Heart right ventricle (tissue), 16 donors: Measurements from ENCODE around the gene KCNMB4. TPM values are rescaled to one million over a fixed set of nuclear protein-coding genes. Genes with fewer than 3 reads are reported as not detected.

Experiments
- ATAC-seq, 8 donors: fragments of 200-7000 bp; cut with Tn5 transposase; one replicate each; pipeline ENCODE4 v1.9.1; 2020; ENCODE audit warnings: mild to moderate bottlenecking in 8 of 8, moderate library complexity in 8 of 8, moderate number of reproducible peaks in 1 of 8
- DNase-seq, 2 donors: peaks; one replicate each; pipeline ENCODE4 v3.0.0-alpha.2; 2020
- H3K27ac ChIP-seq, 10 donors: fragments of 200-600 bp; sonication (generic) in 2 of 10; one replicate each; pipeline versions ENCODE4 v1.5.0 to v1.8.0; 2020 to 2022; ENCODE audit warnings: mild to moderate bottlenecking in 3 of 10
- H3K27me3 ChIP-seq, 7 donors: fragments of 200-600 bp; one replicate each; pipeline ENCODE4 v1.8.0; 2021 to 2022; ENCODE audit warnings: mild to moderate bottlenecking in 2 of 7
- H3K36me3 ChIP-seq, 9 donors: fragments of 200-600 bp; sonication (generic) in 1 of 9; one replicate each; pipeline versions ENCODE4 v1.5.0 to v1.8.0; 2020 to 2022; ENCODE audit warnings: mild to moderate bottlenecking in 2 of 9
- H3K4me1 ChIP-seq, 9 donors: fragments of 200-600 bp; sonication (generic) in 1 of 9; one replicate each; pipeline versions ENCODE4 v1.5.0 to v1.8.0; 2020 to 2022; ENCODE audit warnings: mild to moderate bottlenecking in 4 of 9
- H3K4me3 ChIP-seq, 10 donors: fragments of 200-600 bp; sonication (generic) in 2 of 10; one replicate each; pipeline versions ENCODE4 v1.5.0 to v1.8.0; 2020 to 2022; ENCODE audit warnings: mild to moderate bottlenecking in 7 of 10, moderate library complexity in 2 of 10
- H3K9me3 ChIP-seq, 11 donors: fragments of 200-600 bp in 10 of 11; sonication (generic) in 2 of 11; one replicate each; pipeline versions ENCODE4 v1.5.0 to v1.8.0; 2013 to 2022; ENCODE audit warnings: mild to moderate bottlenecking in 2 of 11, control low read depth in 1 of 11, moderate library complexity in 1 of 11
- WGBS, 2 donors: extraction: QIAGEN DNeasy Blood & Tissue Kit; methylation state at CpG; one replicate each; pipeline ENCODE4 v1.1.7; 2013; ENCODE audit warnings: inconsistent platforms in 1 of 2; 5-methylcytosine and 5-hydroxymethylcytosine counted together
- intact Hi-C, 10 donors: fragments of 100-400 bp; cut with DNase I; formaldehyde crosslinking; loops; one replicate each; pipeline versions ENCODE4 v1.11.1 to v1.14.2; 2022
- polyA plus RNA-seq, 2 donors: library from polyadenylated mRNA; stranded (reverse); fragments of 200-250 nt; gene quantifications; one replicate each; pipeline ENCODE4 v1.2.3, GENCODE V29; 2013
- total RNA-seq, 10 donors: library from RNA; stranded (reverse); fragmentation: NEBNext Ultra II Directional in 3 of 10; extraction: Animal tissue kit (Norgen Biotek cat#: 25700) in 3 of 10; gene quantifications; one replicate each; pipeline versions ENCODE4 v1.2.1 to v1.2.4, GENCODE V29; 2021 to 2023
- TF ChIP-seq, protein P1 (sequence below), 9 donors: fragments of 200-600 bp; sonication (generic) in 2 of 9; IDR thresholded peaks; one replicate each; pipeline versions ENCODE4 v1.5.0 to v1.8.0; 2021 to 2022; ENCODE audit warnings: antibody characterized with exemption in 9 of 9, mild to moderate bottlenecking in 5 of 9, moderate library complexity in 1 of 9
- donor health status: Arrhythmogenic right ventricular cardiomyopathy.
- donor health status: ischemic (EF 13 %, LVEDD 7.1; RV severe dilation, severe dysfunction).
- donor health status: healthy with polysubstance abuse.
- donor health status: DM: no; HTN: yes; CAD: no.
- donor health status: DM: no; HTN: no; CAD: no.
- donor health status: ischemic (EF 25% LVEDD 6.9; RV normal size, moderate dysfunction).
- donor health status: ischemic (EF 25% LVEDD 5.7; RV mildly dilated, moderate dysfunction).
- donor health status: healthy.
- donor health status: DM: yes; HTN: yes; CAD: no.
- donor health status: Ischemic cardiomyopathy.
- donor health status: ischemic (EF 35%, LVEDD 5.7; RV mildly dilated, moderate dysfunction).
- donor health status: nonischemic (EF 11% LVEDD 7.7; RV severe dilation, severe dysfunction).
- donor health status: DM: yes; HTN: yes; CAD: no.
- donor health status: PGD.
- donor health status: ischemic (EF 29% LVEDD 5.4; RV normal size, mild dysfunction).
- donor health status: nonischemic (EF 23%, LVEDD 6.1; RV moderate dilation, normal function).

Gene KCNMB4
- total and polyA plus RNA-seq, 12 donors: 1.2 to 3.8 (median 2.0) TPM

DNA sequence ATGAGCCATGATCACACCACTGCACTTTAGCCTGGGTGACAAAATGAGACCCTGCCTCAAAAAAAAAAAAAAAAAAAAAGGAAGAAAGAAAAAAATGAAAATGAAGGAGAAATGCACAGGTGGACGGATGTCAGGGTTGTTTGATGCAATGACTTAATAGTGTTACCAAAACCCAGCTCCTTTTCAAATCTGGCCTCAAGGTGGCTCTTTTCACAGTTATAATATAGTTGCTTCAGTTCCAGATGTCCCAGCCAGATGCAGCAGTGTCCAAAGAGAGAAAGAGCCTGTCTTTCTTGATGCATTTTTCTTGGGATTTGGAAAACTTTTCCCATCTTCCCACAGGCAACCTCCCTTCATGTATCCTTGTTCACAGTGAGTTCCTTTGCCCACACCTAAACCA is 36.5 kb downstream of the KCNMB4 start:
- H3K4me3 ChIP-seq: no peak overlapping the region
- ATAC-seq: no peak
- no peaks in the 10 kb centered on the region for H3K4me1 ChIP-seq
- TF ChIP-seq, protein P1, sequence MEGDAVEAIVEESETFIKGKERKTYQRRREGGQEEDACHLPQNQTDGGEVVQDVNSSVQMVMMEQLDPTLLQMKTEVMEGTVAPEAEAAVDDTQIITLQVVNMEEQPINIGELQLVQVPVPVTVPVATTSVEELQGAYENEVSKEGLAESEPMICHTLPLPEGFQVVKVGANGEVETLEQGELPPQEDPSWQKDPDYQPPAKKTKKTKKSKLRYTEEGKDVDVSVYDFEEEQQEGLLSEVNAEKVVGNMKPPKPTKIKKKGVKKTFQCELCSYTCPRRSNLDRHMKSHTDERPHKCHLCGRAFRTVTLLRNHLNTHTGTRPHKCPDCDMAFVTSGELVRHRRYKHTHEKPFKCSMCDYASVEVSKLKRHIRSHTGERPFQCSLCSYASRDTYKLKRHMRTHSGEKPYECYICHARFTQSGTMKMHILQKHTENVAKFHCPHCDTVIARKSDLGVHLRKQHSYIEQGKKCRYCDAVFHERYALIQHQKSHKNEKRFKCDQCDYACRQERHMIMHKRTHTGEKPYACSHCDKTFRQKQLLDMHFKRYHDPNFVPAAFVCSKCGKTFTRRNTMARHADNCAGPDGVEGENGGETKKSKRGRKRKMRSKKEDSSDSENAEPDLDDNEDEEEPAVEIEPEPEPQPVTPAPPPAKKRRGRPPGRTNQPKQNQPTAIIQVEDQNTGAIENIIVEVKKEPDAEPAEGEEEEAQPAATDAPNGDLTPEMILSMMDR (IDR thresholded peaks at IDR 0.05): no peak
- no peaks in the 10 kb centered on the region for H3K9me3 ChIP-seq
- DNase-seq: no peak
- intact Hi-C loops: no loop called here
- WGBS, 2 donors: 88 to 95% methylated on average over 1 of the region's 1 CpG
- peaks cover 0 to 22% (median 0%) of the 10 kb centered on the region in 9 donors for H3K36me3 ChIP-seq
- no peak overlapping the region for H3K27ac ChIP-seq
- no peaks in the 10 kb centered on the region for H3K27me3 ChIP-seq

DNA sequence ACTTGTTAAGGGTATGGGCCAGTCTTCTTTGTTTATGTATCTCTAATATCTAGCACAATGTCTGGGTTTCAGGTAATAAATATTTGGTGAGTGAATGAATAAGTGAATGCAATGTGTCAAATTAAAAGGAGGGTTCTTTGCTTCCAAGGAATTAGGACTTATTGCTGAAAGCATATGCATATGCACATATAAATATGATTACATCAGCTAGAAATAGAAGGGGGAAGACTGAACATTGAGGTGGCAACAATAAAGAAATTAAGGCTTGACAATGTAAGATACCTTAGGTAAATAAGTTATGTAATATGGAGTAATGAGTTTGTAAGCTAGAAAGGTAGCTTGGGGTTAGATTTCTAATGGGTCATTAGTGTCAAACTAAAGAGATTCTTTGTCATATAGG is 37.7 kb downstream of the KCNMB4 start:
- no peaks in the 10 kb centered on the region for H3K9me3 ChIP-seq
- no peak for DNase-seq
- no peak for ATAC-seq

DNA sequence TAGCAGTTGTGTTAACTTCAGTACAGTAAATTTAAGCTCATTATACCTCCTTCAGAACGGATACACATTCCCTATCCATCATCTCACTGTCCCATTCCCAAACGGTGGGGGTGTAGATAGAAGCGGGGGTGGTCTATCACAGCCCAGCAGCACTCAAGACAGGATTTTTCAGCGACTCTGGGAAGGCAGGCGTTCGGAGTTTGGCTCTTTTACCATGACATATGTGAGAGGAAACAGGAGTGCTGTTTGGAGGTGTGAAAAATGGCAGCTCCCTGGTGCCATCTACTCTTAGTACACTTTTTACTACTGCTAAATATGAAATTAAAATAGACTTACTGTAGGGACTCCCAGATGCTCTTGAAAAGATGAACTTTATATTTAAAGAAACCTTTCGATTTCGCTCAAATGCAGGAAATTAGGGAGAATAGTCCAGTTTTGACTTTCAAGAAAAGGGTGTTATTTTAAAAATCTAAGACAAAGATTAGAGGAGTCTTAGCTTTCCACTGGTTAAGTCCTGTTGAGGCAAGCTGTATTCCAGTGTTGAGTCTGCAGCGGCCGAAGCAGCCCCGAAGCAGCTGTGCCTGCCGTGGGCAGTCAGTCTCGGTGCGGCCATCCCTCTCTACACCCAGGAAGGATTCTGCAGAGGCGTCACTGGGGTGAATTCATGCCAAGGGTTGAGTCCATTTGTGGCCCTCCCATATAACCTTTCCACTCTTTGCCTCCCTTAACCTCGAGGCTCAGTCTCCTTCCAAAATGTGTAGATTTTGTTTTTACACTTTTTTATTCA is 42.1 kb downstream of the KCNMB4 start:
- DNase-seq (no peak), ATAC-seq (no peak)
- intact Hi-C loops: no loop called here
- Histone ChIP-seq H3K4me3 (no peak overlapping the region), H3K4me1 (no peaks in the 10 kb centered on the region), H3K9me3 (no peaks in the 10 kb centered on the region), H3K27me3 (no peaks in the 10 kb centered on the region), H3K36me3 (peaks cover 0 to 15% (median 0%) of the 10 kb centered on the region in 9 donors), H3K27ac (no peak overlapping the region)
- 88 to 90% methylated on average over 16 of the region's 16 CpGs for WGBS, 2 donors
- TF ChIP-seq, protein P1 (IDR thresholded peaks at IDR 0.05): no peak

More for the DNA sequence above, 37.7 kb downstream of the KCNMB4 start:
- Histone ChIP-seq H3K27me3 (no peaks in the 10 kb centered on the region), H3K4me1 (no peaks in the 10 kb centered on the region), H3K27ac (no peak overlapping the region), H3K4me3 (no peak overlapping the region), H3K36me3 (peaks cover 0 to 22% (median 0%) of the 10 kb centered on the region in 9 donors)
- TF ChIP-seq, protein P1 (IDR thresholded peaks at IDR 0.05): no peak
- intact Hi-C loops: no loop called here

DNA sequence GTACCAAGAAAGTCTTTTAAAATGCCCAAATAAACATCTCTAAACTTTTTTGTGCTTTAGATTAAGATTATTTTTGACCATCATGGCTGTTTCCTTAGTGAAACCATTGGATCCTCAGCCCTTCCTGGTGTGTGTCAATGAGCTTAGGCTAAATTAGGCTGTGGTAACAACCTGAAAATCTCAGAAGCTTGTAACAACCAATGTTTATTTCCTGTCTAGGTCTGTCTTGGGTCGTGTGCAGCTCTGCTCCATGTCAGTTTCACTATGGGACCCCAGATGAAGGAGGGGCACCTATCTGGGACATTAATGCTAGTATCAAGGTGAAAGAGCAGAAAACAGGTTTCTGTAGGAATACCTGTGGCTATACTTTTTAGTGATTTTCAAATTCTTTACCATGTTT is 49.9 kb downstream of the KCNMB4 start:
- Histone ChIP-seq H3K9me3 (peaks cover 0 to 5% (median 0%) of the 10 kb centered on the region in 11 donors), H3K4me1 (no peaks in the 10 kb centered on the region), H3K36me3 (no peaks in the 10 kb centered on the region), H3K27ac (no peak overlapping the region), H3K4me3 (no peak overlapping the region), H3K27me3 (no peaks in the 10 kb centered on the region)
- no peak for ATAC-seq
- TF ChIP-seq, protein P1 (IDR thresholded peaks at IDR 0.05): no peak
- intact Hi-C loops: no loop called here
- 43 to 50% methylated on average over 1 of the region's 1 CpG for WGBS, 2 donors
- no peak for DNase-seq
